Renal cortex interstitium (tissue), 11 donors: ENCODE measurements around the gene TBC1D10A. TPM values are rescaled to one million over a fixed set of nuclear protein-coding genes. Genes with fewer than 3 reads are reported as not detected.

Experiments
- DNase-seq, 11 donors: peaks; one replicate each; pipeline ENCODE4 v3.0.0-alpha.2; 2013; ENCODE audit warnings: low read depth in 9 of 11, low spot score in 4 of 11; ENCODE audit errors: extremely low read depth in 1 of 11
- polyA plus RNA-seq, 3 donors: library from polyadenylated mRNA; unstranded; fragments of 120-200 nt; gene quantifications; one replicate each; pipeline ENCODE4 v1.2.1, GENCODE V29; 2013; ENCODE audit not compliant: insufficient read length in 3 of 3

Gene TBC1D10A
- polyA plus RNA-seq, 3 donors: 9.3 to 19.3 (median 15.9) TPM

- DNase-seq: no peak
Observed at GRCh38 chr22:30245181-30245984, 81.4 kb downstream of the TBC1D10A start.

- DNase-seq: no peak
Observed at GRCh38 chr22:30244641-30245040, 82.1 kb downstream of the TBC1D10A start.

DNA sequence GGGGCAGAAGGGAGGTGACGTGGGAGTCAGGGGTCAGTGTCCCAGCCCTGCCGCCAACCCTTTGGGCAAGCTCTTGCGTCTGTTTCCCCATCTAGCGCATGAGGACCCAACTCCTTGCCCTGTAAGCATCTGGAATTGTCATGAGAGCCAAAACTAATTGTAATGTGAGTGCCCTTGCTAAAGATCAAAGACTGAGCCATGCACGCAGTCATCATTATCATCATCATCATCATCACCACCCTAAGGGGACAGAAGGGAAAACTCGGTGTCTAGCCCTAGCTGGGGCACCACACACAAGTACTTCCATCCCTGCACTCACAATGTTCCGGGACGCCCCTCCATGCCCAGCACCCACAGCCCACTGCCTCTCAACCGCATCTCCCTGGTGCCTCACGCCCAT lies 82.7 kb downstream of the TBC1D10A start:
- DNase-seq: no peak

DNA sequence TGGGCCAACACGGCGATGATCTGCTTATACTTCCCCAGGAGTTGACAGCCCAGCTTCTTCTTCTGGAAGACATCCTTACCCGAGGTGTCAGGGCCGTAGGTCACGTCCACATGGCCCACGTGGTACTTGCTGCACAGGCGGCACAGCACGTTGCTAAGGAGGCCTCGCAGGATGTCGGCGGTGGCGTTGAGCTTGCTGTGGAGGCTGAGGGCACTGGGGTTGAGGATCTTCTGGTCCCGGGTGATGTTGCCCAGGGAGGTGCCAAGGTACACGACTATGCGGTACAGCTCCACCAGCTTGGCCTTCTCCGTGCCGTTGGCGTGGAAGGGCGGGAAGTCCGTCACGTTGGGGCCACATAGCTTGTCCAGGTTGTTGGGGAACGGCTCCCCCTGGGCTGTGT lies 83.1 kb downstream of the TBC1D10A start:
- DNase-seq: no peak

Other genes starting within 250 kb of the TBC1D10A start
- gene HORMAD2, start 246.5 kb downstream of the TBC1D10A start, polyA plus RNA-seq: under 1 TPM in 1 of 3 donors, not detected in 2; 0.10 TPM
- 1 to 10 TPM; 1.7 to 2.9 (median 2.3) TPM for gene LIF, start 80.2 kb downstream of the TBC1D10A start, polyA plus RNA-seq
- under 1 TPM; 0.10 to 0.45 (median 0.37) TPM for gene OSM, start 60.1 kb downstream of the TBC1D10A start, polyA plus RNA-seq
- 10 to 100 TPM in 2 of 3 donors, 1 to 10 TPM in 1; 7.6 to 13.2 (median 13.0) TPM for gene CASTOR1, start 37.4 kb downstream of the TBC1D10A start, polyA plus RNA-seq
- gene SF3A1, start 30.0 kb upstream of the TBC1D10A start, polyA plus RNA-seq: 100 to 1,000 TPM; 137 to 159 (median 156) TPM
- gene CCDC157, start 30.1 kb upstream of the TBC1D10A start, polyA plus RNA-seq: 10 to 100 TPM in 1 of 3 donors, 1 to 10 TPM in 2; 5.6 to 10.1 (median 6.9) TPM
- 10 to 100 TPM; 16.8 to 24.8 (median 23.7) TPM for gene RNF215, start 60.5 kb upstream of the TBC1D10A start, polyA plus RNA-seq
- 10 to 100 TPM in 1 of 3 donors, 1 to 10 TPM in 2; 4.9 to 10.3 (median 6.2) TPM for gene SEC14L2, start 70.1 kb upstream of the TBC1D10A start, polyA plus RNA-seq
- 10 to 100 TPM in 2 of 3 donors, 1 to 10 TPM in 1; 9.9 to 15.1 (median 14.8) TPM for gene MTFP1, start 98.8 kb upstream of the TBC1D10A start, polyA plus RNA-seq
- under 1 TPM in 1 of 3 donors, not detected in 2; 0.04 TPM for gene SEC14L3, start 145.1 kb upstream of the TBC1D10A start, polyA plus RNA-seq
- 1 to 10 TPM in 1 of 3 donors, under 1 TPM in 2; 0.70 to 1.1 (median 0.70) TPM for gene SEC14L4, start 178.8 kb upstream of the TBC1D10A start, polyA plus RNA-seq
- 10 to 100 TPM in 1 of 3 donors, 1 to 10 TPM in 2; 9.0 to 14.5 (median 9.0) TPM for gene SEC14L6, start 219.8 kb upstream of the TBC1D10A start, polyA plus RNA-seq
- gene GAL3ST1, start 247.7 kb upstream of the TBC1D10A start, polyA plus RNA-seq: 10 to 100 TPM; 21.8 to 33.0 (median 32.0) TPM